Cardiac muscle cell (in vitro differentiated cells and primary cell): Measurements from ENCODE around the gene MYBPC2. TPM values are rescaled to one million over a fixed set of nuclear protein-coding genes. Genes with fewer than 3 reads are reported as not detected.
"Not testable (repeated sequence)": the region's sequence is repeated elsewhere in the genome, so short reads cannot be mapped to it uniquely, and the experiment has no call there.

Source experiments
- DNase-seq, 2 donors: peaks; one replicate each; pipeline versions ENCODE4 v3.0.0 to v3.0.0-alpha.2; 2010 to 2017; ENCODE audit warnings: low read depth in 1 of 2, low spot score in 1 of 2
- H3K27ac ChIP-seq: fragments of 200-600 bp; sonication (generic); 2 replicates; pipeline ENCODE4 v1.5.1; 2016
- H3K27me3 ChIP-seq: fragments of 200-600 bp; sonication (generic); 2 replicates; pipeline ENCODE4 v1.6.0; 2016; ENCODE audit warnings: control low read depth
- H3K36me3 ChIP-seq: fragments of 200-600 bp; sonication (generic); 2 replicates; pipeline ENCODE4 v1.5.1; 2016; ENCODE audit warnings: control low read depth
- H3K4me1 ChIP-seq: fragments of 200-600 bp; sonication (generic); 2 replicates; pipeline ENCODE4 v1.8.1; 2017; ENCODE audit warnings: low read depth, mild to moderate bottlenecking, mixed run types
- H3K4me3 ChIP-seq: fragments of 200-600 bp; sonication (generic); 2 replicates; pipeline ENCODE4 v1.5.1; 2016; ENCODE audit warnings: mild to moderate bottlenecking
- H3K9me3 ChIP-seq: fragments of 200-600 bp; sonication (generic); 2 replicates; pipeline ENCODE4 v1.5.1; 2017; ENCODE audit warnings: low read depth, mild to moderate bottlenecking, control low read depth
- polyA plus RNA-seq: library from polyadenylated mRNA; unstranded; fragments of >200 nt; fragmentation: Nextera tagmentation; extraction: Ambion mirVana; gene quantifications from 2 replicates; pipeline ENCODE4 v1.2.1, GENCODE V29; 2016
- total RNA-seq: library from RNA; depleted of rRNA; stranded (reverse); fragments of >200 nt; gene quantifications from 2 replicates; pipeline ENCODE4 v1.2.3, GENCODE V29; 2016
- TF ChIP-seq, protein P1 (sequence below): IDR thresholded peaks from 2 replicates; pipeline ENCODE4 v1.5.1; 2012; ENCODE audit warnings: low read depth, mild to moderate bottlenecking, low read length

The MYBPC2 gene
- total and polyA plus RNA-seq, 2 experiments from 2014 or later: 0.18 to 0.31 TPM

DNA sequence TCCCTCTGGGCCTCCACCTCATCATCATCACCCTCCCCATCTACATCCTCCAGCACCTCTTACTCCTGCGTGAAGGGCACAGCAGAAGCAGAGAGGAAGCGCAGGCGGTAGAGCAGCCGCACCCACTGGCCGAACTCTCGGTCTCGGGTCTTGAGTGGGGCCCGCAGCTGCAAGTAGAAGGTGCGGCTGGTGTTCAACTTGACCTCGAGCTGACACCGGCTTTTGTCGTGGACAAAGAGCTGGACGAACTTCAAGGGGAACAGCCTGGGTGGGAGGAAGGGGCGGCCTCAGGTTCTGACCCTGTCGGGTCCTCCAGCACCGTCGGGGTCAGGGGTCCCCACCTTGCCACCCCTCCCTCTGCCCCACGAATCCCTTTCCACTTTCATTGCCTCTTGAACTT, 34.9 kb downstream of the MYBPC2 start:
- no peak overlapping the region for H3K27ac ChIP-seq
- TF ChIP-seq, protein P1, sequence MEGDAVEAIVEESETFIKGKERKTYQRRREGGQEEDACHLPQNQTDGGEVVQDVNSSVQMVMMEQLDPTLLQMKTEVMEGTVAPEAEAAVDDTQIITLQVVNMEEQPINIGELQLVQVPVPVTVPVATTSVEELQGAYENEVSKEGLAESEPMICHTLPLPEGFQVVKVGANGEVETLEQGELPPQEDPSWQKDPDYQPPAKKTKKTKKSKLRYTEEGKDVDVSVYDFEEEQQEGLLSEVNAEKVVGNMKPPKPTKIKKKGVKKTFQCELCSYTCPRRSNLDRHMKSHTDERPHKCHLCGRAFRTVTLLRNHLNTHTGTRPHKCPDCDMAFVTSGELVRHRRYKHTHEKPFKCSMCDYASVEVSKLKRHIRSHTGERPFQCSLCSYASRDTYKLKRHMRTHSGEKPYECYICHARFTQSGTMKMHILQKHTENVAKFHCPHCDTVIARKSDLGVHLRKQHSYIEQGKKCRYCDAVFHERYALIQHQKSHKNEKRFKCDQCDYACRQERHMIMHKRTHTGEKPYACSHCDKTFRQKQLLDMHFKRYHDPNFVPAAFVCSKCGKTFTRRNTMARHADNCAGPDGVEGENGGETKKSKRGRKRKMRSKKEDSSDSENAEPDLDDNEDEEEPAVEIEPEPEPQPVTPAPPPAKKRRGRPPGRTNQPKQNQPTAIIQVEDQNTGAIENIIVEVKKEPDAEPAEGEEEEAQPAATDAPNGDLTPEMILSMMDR: no peak
- DNase-seq: no peak
- H3K4me1 ChIP-seq: no peaks in the 10 kb centered on the region
- no peaks in the 10 kb centered on the region for H3K9me3 ChIP-seq
- H3K36me3 ChIP-seq: no peaks in the 10 kb centered on the region
- no peak overlapping the region for H3K4me3 ChIP-seq
- no peaks in the 10 kb centered on the region for H3K27me3 ChIP-seq

DNA sequence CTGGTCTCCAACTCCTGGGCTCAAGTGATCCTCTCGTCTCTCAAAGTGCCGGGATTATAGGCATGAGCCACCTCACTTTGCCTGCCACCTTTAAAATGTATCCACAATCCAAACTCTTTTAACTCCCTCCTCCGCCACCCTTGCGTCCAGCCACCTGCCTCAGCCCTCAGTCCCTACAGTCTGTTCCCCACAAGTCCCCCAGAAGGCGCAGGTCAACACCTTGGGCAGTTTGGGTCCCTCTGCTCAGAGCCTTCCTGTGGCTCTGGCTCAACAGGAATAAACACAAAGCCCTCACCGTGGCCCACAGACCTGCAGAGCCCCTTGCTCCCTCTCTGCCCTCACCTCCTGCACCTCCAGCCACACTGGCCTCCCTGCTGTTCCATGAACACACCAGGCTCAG, 36.1 kb downstream of the MYBPC2 start:
- Histone ChIP-seq H3K4me1 (no peaks in the 10 kb centered on the region), H3K4me3 (no peak overlapping the region), H3K36me3 (no peaks in the 10 kb centered on the region), H3K9me3 (no peaks in the 10 kb centered on the region), H3K27ac (no peak overlapping the region), H3K27me3 (no peaks in the 10 kb centered on the region)
- DNase-seq: no peak
- TF ChIP-seq, protein P1: no peak

DNA sequence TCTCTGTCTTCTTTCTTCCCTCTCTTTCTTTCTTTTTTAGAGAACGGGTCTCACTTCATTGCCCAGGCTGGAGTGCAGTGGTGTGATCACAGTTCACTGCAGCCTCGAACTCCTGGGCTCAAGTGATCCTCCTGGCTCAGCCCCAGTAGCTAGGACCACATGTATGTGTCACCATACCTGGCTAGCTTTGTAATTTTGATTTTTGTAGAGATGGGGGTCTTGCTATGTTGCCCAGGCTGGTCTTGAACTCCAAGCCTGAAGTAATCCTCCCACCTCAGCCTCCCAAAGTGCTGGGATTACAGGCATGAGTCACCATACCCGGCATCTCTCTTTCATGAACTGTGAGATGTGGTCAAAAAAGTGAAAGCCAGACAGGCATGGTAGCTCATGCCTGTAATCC, 40.6 kb downstream of the MYBPC2 start:
- not testable (repeated sequence) for H3K27ac ChIP-seq, H3K36me3 ChIP-seq, H3K9me3 ChIP-seq, H3K27me3 ChIP-seq, DNase-seq, H3K4me3 ChIP-seq, H3K4me1 ChIP-seq

DNA sequence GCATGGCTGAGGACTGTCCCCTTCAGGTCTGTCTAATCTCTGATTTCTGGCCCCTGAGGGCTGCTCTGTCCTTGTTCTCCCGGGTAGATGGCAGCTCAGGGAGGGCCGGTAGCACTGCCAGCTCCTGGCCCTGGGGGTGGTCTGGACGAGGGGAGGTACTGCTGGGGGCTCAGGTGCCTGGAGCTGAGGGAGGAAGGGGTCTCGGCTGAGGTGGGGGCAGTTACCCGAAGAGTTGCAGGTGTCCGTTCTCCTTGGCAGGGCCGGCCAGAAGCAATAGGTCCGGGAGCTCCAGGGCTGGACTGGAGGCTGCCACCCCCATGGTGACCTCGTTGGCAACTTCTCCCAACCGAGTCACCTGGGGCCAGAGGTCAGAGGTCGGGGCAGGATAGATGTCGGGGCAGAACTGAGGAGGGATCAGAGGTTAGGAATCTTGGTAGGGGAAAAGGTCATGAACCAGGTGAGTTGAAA, 42.4 kb downstream of the MYBPC2 start:
- no peak for DNase-seq
- Histone ChIP-seq H3K27ac (no peak overlapping the region), H3K4me3 (no peak overlapping the region), H3K27me3 (no peaks in the 10 kb centered on the region), H3K9me3 (no peaks in the 10 kb centered on the region), H3K36me3 (peaks cover 6% of the 10 kb centered on the region), H3K4me1 (peaks cover 4% of the 10 kb centered on the region)
- TF ChIP-seq, protein P1: no peak

DNA sequence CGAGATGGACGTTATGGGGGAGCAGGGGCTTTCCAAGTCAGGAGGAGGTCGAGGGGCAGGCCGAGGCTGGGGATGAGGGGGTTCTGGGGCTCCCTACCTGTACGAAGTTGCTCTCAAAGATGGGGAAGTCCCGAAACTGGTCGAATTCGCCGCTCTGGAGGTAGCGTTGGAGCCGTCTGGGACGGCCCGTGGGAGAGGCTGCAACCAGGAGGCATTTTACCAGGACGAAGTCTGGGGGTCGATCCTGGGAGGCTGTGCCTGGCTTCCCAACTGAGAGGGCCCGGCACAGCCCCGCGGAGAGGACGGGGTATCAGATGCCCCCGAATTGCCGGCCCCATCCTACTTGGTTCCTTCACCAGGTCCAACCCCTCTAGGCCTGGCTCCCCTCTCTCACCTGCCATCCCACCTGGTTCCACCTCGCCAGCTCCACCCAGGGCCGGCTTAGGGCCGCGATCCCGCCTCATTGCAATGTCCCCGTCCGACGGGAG, 43.1 kb downstream of the MYBPC2 start:
- Histone ChIP-seq H3K4me3 (no peak overlapping the region), H3K27ac (no peak overlapping the region), H3K27me3 (no peaks in the 10 kb centered on the region), H3K36me3 (peaks cover 7% of the 10 kb centered on the region), H3K4me1 (peaks cover 4% of the 10 kb centered on the region), H3K9me3 (no peaks in the 10 kb centered on the region)
- TF ChIP-seq, protein P1: no peak
- no peak for DNase-seq

DNA sequence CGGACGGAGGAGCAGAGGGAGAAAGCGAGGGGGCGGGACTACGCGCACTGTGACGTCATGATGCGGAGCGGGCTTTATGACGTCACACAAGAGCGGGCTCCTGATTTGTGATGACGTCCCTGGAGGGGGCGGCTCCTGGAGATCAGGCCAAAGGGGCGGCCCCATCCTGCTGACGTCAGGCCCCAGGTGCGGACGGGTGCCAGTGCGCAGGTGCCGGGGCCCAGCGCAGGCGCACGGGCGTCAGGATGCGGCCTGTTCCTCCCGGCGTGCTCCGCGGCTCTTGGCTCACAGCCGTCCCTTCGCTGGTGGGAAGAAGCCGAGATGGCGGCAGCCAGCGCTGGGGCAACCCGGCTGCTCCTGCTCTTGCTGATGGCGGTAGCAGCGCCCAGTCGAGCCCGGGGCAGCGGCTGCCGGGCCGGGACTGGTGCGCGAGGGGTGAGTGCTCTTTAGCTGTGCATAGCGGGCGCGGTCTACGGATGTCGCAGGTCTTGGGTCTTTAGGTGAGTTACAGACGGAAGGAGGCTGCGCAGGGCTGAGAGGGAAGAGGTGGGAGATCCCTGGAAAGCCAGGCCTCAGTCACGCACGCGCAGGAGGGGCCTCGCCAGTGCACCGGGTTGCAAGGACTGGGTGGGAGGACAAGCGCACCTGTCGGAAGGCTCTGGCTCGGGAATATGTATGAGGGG, 43.7 kb downstream of the MYBPC2 start, which contains the start of the genes EMC10 and GARIN5A:
TSS of gene EMC10 (plus strand) at position 284 of the 683 bp plus-strand sequence. CDS start at position 322, 38 bp downstream.
TSS of gene GARIN5A (minus strand) at position 625 of the 683 bp plus-strand sequence. CDS start at position 165, 460 bp downstream.
- H3K27ac ChIP-seq: peak within 1 kb of the TSS; percentile 90
- peak; percentile 92 to 97 for DNase-seq
- TF ChIP-seq, protein P1: no peak
- H3K4me3 ChIP-seq: peak within 1 kb of the TSS; percentile 51
- no peaks in the 10 kb centered on the region for H3K9me3 ChIP-seq
- H3K4me1 ChIP-seq: peaks cover 4% of the 10 kb centered on the region
- no peaks in the 10 kb centered on the region for H3K27me3 ChIP-seq
- peaks cover 7% of the 10 kb centered on the region for H3K36me3 ChIP-seq
